SJSA1 (cell line): ENCODE results near the gene DSTN. TPM values are rescaled to one million over a fixed set of nuclear protein-coding genes. Genes with fewer than 3 reads are reported as not detected.

ENCODE experiments used
- DNase-seq, 2 experiments: peaks; one replicate each; pipeline ENCODE4 v3.0.0-alpha.2; 2015 to 2020; ENCODE audit warnings: low spot score in 2 of 2, low read depth in 1 of 2
- H3K27ac ChIP-seq: fragments of 250-450 bp; sonication (Bioruptor Pico); 2 replicates; pipeline ENCODE4 v1.5.1; 2020; ENCODE audit warnings: mild to moderate bottlenecking, moderate library complexity
- H3K27me3 ChIP-seq: fragments of 250-450 bp; sonication (Bioruptor Pico); replicated peaks from 2 replicates; pipeline ENCODE4 v1.5.1; 2020; ENCODE audit warnings: mild to moderate bottlenecking, moderate library complexity
- H3K36me3 ChIP-seq: fragments of 250-450 bp; sonication (Bioruptor Pico); 2 replicates; pipeline ENCODE4 v1.5.1; 2020; ENCODE audit warnings: mild to moderate bottlenecking
- H3K4me1 ChIP-seq: fragments of 250-450 bp; sonication (Bioruptor Pico); replicated peaks from 2 replicates; pipeline ENCODE4 v1.6.1; 2021; ENCODE audit warnings: mild to moderate bottlenecking
- H3K4me3 ChIP-seq: fragments of 250-450 bp; sonication (Bioruptor Pico); 2 replicates; pipeline ENCODE4 v1.5.1; 2020; ENCODE audit warnings: mild to moderate bottlenecking
- H3K9me3 ChIP-seq: fragments of 250-450 bp; sonication (Bioruptor Pico); replicated peaks from 2 replicates; pipeline ENCODE4 v1.5.1; 2020; ENCODE audit warnings: mild to moderate bottlenecking
- total RNA-seq: library from RNA; depleted of rRNA; stranded (reverse); fragments of >200 nt; shearing (Covaris generic); gene quantifications from 2 replicates; pipeline ENCODE4 v1.2.3, GENCODE V29; 2014

The DSTN gene
- total RNA-seq, 1 experiment from 2014 or later: 480 TPM

DNA sequence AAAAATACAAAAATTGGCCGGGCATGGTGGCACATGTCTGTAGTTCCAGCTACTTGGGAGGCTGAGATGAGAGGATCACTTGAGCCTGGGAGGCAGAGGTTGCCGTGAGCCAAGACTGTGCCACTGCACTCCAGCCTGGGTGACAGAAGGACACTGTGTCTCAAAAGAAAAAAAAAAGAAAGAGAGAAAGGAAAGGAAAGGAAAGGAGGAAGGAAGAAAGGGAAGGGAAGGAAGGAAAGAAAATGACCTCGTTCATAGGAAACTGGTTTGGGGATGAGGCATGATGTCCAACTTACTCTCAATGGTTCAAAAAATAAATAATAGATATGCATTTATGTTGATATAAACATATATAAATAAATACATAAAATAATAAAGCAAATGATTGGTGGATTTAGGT is 31.9 kb upstream of the DSTN start:
- DNase-seq: no peak
- Histone ChIP-seq H3K4me1 (peaks cover 27% of the 10 kb centered on the region), H3K27me3 (no peaks in the 10 kb centered on the region), H3K27ac (no peak overlapping the region), H3K36me3 (no peaks in the 10 kb centered on the region), H3K9me3 (no peaks in the 10 kb centered on the region), H3K4me3 (no peak overlapping the region)

DNA sequence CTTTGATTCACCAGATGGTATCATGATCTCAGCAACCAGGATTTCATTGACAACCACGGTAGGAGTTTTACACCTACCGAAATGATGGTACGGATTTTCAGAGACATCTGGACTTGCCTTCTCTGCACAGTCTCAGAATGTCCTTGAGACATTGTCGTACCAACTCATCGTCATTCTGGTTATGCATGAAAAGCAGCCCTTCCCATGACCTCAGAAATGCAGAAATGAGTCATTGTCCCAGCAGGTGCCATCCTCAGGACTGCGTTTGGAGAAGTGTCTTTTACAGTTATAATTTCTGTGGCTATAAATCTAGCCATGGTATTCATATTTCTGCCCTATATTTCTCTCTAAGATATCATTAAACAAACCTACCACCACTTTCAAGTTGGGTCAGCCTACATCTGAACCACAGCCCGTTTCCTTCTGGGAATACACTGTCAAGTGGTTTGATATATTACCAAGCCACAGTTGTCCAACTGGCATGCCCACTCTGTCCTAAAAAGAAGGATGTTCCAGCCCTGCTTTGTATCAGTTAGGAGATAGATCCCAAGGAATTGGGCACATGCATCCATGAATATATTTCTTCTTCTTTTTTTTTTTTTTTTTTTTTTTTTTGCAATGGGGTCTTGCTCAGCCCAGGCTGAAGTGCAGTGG is 31.2 kb upstream of the DSTN start:
- Histone ChIP-seq H3K36me3 (no peaks in the 10 kb centered on the region), H3K4me1 (peaks cover 29% of the 10 kb centered on the region), H3K4me3 (no peak overlapping the region), H3K27me3 (no peaks in the 10 kb centered on the region), H3K9me3 (no peaks in the 10 kb centered on the region), H3K27ac (no peak overlapping the region)
- DNase-seq: no peak

DNA sequence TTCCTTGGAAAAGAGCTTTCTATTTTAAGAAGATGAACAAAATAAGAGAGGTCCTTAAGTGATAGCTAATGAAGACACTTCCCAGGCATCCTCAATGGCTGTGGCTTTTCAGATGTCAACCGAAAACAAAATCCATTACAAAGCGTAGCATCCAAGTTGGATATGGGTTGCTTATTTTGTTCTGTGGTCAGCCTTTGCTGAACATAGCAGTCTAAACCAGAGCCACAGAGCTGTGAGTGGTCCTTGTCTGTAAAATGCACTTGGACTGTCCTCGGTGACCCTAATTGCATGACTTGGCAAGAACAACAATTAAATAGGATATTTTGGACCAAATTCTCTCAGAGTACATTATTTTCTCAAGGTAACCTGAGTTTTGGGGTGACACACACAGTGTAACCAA is 28.3 kb upstream of the DSTN start:
- Histone ChIP-seq H3K27ac (no peak overlapping the region), H3K4me3 (no peak overlapping the region), H3K9me3 (no peaks in the 10 kb centered on the region), H3K4me1 (peaks cover 35% of the 10 kb centered on the region), H3K36me3 (no peaks in the 10 kb centered on the region), H3K27me3 (no peaks in the 10 kb centered on the region)
- no peak for DNase-seq

DNA sequence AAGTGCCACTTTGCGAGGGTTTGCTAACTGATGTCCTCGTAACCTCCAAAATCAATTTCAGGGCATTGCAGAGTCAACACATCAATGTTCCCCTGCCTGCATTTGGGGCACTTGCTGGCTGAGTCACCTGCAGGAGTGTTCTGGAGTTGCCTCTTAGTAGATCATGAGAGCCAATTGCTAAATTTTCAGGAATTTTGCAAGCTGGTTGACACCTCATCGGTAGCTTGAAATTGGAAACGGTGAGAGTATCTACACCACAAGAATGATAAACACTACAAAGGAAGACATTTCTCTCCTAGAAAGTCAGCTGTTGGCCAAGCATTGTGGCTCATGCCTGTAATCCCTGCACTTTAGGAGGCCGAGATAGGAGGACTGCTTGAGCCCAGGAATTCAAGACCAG is 27.9 kb upstream of the DSTN start:
- Histone ChIP-seq H3K27me3 (no peaks in the 10 kb centered on the region), H3K4me3 (no peak overlapping the region), H3K36me3 (no peaks in the 10 kb centered on the region), H3K27ac (peak overlapping the region; percentile 87; the same call in 1 of the 2 replicates), H3K4me1 (peaks cover 31% of the 10 kb centered on the region), H3K9me3 (no peaks in the 10 kb centered on the region)
- DNase-seq: peak in 1 of 2 experiments; percentile 44

DNA sequence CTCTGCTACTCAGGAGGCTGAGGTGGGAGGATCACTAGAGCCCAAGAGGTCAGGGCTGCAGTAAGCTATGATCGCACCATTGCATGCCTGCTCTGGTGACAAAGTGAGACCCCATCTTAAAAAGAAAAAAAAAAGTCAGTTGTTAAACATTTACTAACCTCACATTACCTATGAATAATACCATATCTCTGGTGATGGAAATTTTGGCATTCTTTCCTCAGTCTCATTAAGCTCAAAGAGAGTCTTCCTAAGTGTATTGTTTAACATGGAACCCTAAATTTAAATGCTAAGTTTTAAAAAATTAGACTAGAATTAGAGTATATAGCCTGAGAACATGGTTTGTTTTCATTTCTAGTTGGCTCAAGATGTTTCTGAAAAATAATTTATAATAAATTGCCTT is 27.4 kb upstream of the DSTN start:
- Histone ChIP-seq H3K9me3 (no peaks in the 10 kb centered on the region), H3K36me3 (no peaks in the 10 kb centered on the region), H3K4me1 (peaks cover 28% of the 10 kb centered on the region), H3K4me3 (no peak overlapping the region), H3K27ac (peak overlapping the region; percentile 87), H3K27me3 (no peaks in the 10 kb centered on the region)
- peak in 1 of 2 experiments; percentile 30 for DNase-seq

DNA sequence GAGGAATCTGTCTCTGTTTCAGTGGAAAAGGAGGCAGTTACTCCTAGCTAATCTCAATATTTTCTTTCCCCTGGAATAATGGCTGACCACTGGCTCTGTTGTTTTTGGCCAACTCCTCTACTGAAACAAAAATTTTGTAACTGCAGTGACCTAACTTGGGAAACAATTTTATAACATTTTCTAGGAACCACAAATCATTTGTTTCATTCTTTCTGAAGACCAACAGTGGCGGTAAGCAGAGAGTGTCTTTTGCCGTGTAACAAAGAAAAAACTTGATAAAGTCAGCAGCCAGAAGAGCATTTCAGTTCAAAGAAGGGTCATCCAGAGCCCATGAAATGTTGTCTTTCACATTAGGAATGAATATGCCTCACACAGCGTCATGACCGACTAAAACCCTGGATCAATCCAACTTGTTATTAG is 26.9 kb upstream of the DSTN start:
- peak in 1 of 2 experiments; percentile 89 for DNase-seq
- Histone ChIP-seq H3K4me3 (no peak overlapping the region), H3K27ac (peak overlapping the region; percentile 87)

DNA sequence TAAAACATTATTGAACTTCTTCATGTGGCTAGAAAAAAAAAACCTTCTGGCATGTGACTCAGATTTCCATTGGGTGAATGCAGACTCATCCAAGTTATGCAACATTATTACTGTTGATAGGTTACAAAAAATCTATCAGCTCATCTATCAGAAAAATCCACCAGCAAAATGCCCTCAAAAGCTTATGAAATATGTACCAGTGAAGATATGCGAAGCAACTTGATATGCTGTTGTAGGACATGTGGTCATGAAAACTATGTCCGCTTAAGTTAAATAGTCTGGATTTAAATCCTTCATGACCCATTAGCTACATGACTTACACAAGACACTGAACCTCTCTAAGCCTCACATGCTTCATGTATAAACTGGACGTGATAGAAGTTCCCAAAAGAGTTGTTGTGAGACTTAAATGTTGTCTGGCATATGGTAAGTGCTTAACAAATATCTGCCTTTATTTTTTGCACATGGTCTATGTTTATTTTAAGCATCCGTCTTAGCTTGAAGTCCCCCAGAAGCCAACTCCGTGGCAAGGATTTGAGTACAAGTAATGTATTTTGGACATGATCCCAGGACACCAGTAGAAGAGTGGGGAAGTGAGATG is 26.2 kb upstream of the DSTN start:
- no peak for DNase-seq
- Histone ChIP-seq H3K27ac (peak overlapping the region; percentile 87), H3K4me3 (no peak overlapping the region)

More for the DNA sequence above, 26.9 kb upstream of the DSTN start:
- H3K4me1 ChIP-seq: peaks cover 28% of the 10 kb centered on the region
- no peaks in the 10 kb centered on the region for H3K36me3 ChIP-seq
- no peaks in the 10 kb centered on the region for H3K27me3 ChIP-seq
- no peaks in the 10 kb centered on the region for H3K9me3 ChIP-seq

DNA sequence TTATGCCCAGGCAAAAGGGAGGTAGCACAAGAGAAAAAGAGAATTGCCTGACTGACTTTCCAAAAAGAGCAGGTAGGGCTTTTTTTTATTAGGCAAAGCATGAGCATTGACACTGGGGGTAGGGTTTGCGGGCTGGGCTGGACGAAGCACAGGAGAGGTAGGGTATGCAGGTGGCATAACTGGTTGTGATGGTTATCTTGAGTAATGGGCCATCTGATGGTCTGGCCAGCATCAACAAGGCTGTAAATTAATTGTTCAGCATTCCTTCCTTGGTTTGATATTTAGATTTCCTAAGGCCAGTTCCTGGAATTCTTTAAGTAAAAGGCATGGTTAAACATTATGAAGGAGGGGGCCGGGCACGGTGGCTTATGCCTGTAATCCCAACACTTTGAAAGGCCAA is 24.7 kb upstream of the DSTN start:
- Histone ChIP-seq H3K27me3 (no peaks in the 10 kb centered on the region), H3K9me3 (no peaks in the 10 kb centered on the region), H3K4me3 (no peak overlapping the region), H3K4me1 (peaks cover 28% of the 10 kb centered on the region), H3K27ac (no peak overlapping the region), H3K36me3 (no peaks in the 10 kb centered on the region)
- DNase-seq: no peak

More for the DNA sequence above, 26.2 kb upstream of the DSTN start:
- Histone ChIP-seq H3K27me3 (no peaks in the 10 kb centered on the region), H3K9me3 (no peaks in the 10 kb centered on the region), H3K4me1 (peaks cover 28% of the 10 kb centered on the region), H3K36me3 (no peaks in the 10 kb centered on the region)

DNA sequence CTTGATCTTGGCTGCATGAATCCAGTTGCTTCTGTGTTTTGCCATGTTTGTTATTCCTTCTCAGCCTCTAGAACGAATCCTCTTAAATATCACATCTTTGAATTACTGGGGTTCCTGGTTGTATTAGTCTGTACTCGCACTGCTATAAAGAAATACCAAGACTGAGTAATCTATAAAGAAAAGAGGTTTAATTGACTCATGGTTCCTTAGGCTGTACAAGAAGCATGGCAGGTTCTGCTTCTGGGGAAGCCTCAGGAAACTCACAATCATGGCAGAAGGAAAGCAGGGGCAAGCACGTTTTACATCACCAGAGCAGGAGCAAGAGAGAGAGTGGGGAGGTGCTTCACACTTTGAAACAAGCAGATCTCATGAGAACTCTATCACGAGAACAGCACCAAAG is 20.7 kb upstream of the DSTN start:
- Histone ChIP-seq H3K27me3 (no peaks in the 10 kb centered on the region), H3K36me3 (no peaks in the 10 kb centered on the region), H3K9me3 (no peaks in the 10 kb centered on the region), H3K4me3 (no peak overlapping the region), H3K4me1 (peaks cover 1% of the 10 kb centered on the region), H3K27ac (no peak overlapping the region)
- DNase-seq: no peak

DNA sequence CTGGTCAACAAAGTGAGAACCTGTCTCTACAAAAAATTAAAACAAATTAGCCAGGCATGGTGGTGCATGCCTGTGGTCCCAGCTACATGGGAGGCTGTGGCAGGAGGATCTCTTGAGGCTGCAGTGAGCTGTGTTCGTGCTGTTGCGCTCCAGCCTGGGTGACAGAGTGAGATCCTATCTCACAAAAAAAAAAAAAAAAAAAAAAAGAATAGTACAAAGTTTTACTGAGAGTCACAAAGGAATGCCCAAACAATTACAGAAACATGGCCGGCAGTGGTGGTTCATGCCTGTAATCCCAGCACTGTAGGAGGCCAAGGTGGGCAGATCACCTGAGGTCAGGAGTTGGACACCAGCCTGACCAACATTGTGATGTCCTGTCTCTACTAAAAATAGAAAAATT is 14.8 kb upstream of the DSTN start:
- no peak for DNase-seq
- Histone ChIP-seq H3K27me3 (no peaks in the 10 kb centered on the region), H3K4me1 (peaks cover 34% of the 10 kb centered on the region), H3K36me3 (no peaks in the 10 kb centered on the region), H3K9me3 (no peaks in the 10 kb centered on the region), H3K27ac (no peak overlapping the region), H3K4me3 (no peak overlapping the region)

DNA sequence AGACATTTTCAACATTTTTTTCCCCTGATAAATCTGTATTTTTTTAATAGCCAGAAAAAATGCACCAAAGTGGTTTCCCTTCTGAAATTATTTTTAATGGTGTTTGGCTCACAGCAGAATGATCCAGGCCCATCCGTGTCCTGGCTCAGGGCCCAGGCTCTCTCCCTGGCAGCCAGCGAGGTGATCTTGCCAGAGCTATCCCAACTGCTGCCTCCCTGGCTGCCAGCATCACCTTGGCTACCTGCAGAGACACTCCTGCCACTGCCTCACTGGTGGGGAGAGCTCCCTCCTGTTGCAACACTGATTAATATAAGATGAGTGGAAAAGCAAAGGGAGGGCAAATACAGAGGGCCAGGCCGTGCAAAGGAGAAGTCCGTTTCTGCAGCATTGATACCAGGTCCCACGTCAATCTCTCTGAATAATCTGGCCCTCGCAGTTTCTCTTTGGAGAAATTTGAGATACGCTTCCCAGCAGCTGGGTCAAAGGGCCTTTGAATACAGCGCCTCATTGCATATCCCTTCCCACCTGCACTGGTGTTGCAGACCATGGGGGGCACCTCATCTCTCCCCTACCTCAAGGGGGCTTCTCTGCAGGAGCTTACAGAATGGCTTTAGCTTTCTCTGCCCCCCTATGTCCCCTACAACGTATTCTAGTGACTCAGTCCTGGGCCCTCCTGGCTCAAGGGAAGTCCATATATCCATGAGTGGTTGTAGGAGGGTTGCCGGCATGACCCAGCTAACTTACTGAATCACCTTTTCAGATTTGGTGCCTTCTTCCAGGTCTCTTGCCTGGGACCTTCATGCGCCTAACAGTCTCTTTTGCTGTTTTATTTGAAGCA is 12.8 kb upstream of the DSTN start:
- Histone ChIP-seq H3K4me1 (peaks cover 47% of the 10 kb centered on the region), H3K9me3 (no peaks in the 10 kb centered on the region), H3K36me3 (no peaks in the 10 kb centered on the region), H3K27ac (peak overlapping the region; percentile 99), H3K4me3 (no peak overlapping the region), H3K27me3 (no peaks in the 10 kb centered on the region)
- no peak for DNase-seq

DNA sequence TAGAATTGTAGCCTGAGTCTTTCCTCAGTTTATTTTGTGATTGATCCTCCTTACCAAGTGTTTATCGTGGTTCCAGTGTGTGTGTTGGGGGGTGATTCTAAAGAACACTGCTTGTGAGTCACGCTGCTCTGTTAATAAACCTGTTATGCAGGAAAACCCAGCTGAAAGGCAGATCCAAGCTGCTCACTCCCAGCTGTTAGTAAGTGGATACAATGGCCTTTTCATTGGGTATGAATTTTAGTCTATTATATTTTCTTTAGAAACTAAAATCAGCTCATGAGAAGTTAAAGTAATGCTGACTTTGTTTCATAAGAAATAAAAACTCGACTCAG is 12.2 kb upstream of the DSTN start:
- H3K27me3 ChIP-seq: no peaks in the 10 kb centered on the region
- peaks cover 52% of the 10 kb centered on the region for H3K4me1 ChIP-seq
- peak in 1 of 2 experiments; percentile 76 for DNase-seq
- H3K4me3 ChIP-seq: peak overlapping the region; percentile 19
- H3K9me3 ChIP-seq: no peaks in the 10 kb centered on the region
- H3K36me3 ChIP-seq: no peaks in the 10 kb centered on the region
- peak overlapping the region; percentile 99 for H3K27ac ChIP-seq

DNA sequence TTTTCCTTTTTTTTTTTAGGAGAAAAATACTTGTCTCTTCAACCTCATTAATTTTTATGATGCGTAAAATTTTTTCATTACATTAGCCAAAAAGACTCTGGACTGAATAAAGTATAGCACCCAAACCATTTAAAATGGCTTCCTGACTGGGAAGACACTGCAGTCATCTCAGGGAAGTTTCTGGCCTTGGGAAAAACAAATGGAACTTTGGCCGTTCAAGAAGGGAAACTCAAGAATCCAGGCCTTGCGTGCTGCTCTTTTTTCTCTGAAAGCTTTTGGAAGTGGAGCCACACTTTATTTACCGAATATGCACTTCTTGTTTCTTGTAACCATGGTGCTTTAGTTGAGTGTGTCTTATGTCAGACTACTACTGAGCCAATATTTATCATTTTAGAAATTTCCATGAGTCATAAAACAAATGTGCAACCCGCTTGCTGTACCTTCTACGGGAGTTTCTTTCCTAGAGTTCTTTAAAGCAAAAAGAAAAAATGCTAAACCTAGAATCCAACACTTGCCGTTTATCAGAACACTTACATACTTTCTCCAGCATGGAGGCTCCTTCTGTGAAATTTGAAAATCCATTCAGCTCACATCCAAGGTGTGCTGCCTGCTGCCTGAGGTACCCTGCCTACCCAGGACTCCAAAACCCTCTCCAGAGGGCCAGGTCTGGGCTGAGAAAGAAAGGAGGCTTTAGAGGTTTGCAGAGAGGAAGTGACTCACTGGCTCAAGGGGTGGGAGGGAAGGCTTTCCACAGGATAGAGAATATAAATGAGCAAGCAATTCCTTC is 11.5 kb upstream of the DSTN start:
- no peaks in the 10 kb centered on the region for H3K9me3 ChIP-seq
- H3K4me1 ChIP-seq: peaks cover 59% of the 10 kb centered on the region
- no peaks in the 10 kb centered on the region for H3K27me3 ChIP-seq
- H3K4me3 ChIP-seq: peak overlapping the region; percentile 19
- H3K36me3 ChIP-seq: no peaks in the 10 kb centered on the region
- peak overlapping the region; percentile 99 for H3K27ac ChIP-seq
- peak; percentile 89 to 96 for DNase-seq
